ENCODE measurements around the gene IFT22.
"Not testable (repeated sequence)": the region's sequence is repeated elsewhere in the genome, so short reads cannot be mapped to it uniquely, and the experiment has no call there.

IFT22 gene

DNA sequence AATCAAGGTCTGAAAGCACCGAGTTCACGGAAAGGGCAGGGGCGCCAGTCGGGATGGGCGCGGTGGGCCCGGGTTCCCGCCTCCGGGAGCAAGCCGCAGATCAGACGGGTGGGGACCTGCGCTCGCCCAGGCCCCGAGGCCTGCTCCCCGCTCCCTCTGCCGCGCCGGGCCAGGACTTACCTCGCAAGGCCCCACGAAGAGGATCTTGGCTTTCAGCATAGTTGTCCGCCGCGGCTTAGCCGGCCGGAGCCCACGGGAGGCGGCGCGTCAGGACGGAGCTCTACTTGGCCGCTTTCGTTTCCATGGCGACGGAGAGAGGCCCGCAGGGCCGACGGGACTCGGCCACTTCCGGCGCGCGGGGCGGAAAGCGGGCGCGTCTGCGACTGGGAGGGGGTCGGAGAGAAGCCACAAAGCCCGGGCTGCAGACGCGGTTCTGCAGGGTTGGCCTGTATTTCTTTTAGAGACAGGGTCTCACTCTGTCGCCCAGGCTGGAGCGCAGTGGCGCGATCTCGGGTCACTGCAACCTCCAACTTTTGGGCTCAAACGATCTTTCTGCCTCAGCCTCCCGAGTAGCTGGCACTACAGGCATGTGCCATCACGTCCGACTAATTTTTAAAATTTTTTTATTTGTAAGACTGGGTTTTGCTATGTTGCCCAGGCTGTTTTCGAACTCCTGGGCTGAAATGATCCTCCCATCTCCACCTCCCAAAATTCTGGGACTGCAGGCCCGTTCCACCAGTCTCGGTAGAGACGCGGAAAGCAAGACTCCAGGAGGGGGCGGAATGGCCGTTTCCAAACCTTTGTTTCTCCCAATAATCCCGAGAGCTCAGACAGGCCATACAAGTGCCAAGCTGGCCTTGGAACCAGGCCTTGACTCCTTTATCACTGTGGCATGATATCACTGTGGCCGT lies at the start of gene IFT22:
IFT22 (minus strand) TSS at position 322 of the 911 bp plus-strand sequence; CDS start at position 219, 103 bp downstream.
- Histone ChIP-seq H3K4me3 (peak within 1 kb of the TSS; percentile 67 to 84 (median 77)), H3K27ac (peak within 1 kb of the TSS in 20 of 21 experiments; percentile 28 to 90 (median 74))

DNA sequence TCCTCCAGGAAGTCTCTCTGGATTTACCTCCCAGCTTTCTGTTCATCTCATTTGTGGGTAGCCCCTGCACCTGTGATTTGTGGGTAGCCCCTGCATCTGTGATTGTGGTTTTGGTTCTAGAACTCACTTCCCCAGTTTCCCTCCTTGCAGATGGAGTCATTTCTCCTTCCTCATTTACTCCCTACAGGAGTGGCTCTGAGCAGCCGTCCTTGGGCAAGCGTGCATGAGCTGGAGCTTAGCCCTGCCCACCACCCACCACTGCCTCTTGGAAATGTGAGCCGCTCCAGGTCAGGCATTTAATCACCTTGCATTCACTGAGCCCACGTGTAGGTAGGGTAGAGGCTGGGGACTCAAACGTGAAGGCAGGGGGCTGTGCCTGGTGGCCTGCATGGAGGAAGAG lies 49.2 kb upstream of the IFT22 start:
- no peak overlapping the region for H3K4me3 ChIP-seq
- H3K27ac ChIP-seq: no peak overlapping the region

DNA sequence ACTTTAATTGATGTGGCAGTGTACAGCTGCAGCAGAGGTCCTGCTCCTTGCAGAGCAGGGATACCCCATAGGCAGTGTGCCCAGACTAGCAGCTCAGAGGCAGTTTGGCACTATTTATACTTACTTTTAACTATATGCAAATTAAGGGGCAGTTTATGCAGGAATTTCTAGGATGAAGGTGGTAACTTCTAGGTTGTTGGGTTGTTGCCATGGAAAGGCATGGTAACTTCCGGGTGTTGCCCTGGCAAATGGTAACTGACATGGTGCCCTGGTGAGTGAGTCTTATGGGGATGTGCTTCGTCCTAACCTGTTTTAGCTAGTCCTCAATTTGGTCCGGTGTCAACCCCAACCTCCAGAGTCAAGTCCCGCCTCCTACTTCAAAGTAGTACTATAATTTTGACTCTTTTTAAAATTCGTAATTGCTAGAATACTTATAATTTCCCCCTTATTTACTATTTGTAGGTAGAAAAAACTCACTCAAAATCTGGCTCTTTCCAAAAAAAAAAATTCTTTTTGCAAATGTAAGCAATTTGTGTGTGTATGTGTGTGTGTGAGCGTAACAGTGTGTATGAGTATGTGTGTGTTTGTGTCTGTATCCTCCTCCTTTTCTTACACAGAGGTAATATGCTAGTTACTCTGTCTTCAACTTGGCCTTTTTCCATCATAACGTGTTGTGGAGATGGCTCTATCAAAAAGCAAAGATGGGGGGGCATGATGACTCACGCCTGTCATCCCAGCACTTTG lies 47.0 kb upstream of the IFT22 start:
- no peak overlapping the region for H3K4me3 ChIP-seq
- H3K27ac ChIP-seq: no peak overlapping the region

DNA sequence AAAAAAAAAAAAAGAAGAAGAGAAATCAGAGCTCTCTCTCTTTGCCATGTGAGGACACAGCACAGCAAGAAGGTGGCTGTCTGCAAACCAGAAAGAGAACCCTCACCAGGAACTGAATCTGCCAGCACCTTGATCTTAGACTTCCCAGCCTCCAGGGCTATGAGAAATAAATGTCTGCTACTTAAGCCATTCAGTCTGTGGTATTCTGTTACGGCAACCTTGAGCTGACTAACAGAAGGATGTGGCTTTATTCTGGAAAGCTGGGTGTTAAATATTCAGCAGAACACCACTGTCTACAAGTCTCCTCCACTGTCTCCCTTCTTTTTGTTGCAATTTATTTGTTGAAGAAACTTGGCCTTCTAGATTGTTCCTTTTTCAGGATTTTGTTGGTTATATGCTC lies 46.1 kb upstream of the IFT22 start:
- no peak overlapping the region for H3K4me3 ChIP-seq
- no peak overlapping the region for H3K27ac ChIP-seq

DNA sequence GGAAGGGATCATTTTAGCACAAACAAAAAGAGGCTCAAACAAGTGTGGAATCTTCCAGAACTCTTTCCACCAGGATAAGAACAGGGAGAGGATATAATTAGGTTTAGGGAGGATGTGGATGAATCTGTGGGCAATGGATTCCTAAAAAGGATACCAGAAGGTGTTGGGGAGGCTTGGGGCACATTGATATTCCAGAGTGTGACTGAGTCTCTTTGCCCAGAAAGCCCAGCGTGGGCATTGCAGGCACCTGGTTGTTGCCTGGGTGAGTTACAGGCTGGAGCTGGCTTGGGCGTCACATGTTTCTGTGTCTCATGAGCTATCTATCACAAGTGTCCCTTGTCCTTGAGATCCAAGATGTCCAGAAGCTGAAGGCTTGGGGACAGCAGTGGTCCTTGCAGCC lies 44.3 kb upstream of the IFT22 start:
- Histone ChIP-seq H3K4me3 (no peak overlapping the region), H3K27ac (no peak overlapping the region)

DNA sequence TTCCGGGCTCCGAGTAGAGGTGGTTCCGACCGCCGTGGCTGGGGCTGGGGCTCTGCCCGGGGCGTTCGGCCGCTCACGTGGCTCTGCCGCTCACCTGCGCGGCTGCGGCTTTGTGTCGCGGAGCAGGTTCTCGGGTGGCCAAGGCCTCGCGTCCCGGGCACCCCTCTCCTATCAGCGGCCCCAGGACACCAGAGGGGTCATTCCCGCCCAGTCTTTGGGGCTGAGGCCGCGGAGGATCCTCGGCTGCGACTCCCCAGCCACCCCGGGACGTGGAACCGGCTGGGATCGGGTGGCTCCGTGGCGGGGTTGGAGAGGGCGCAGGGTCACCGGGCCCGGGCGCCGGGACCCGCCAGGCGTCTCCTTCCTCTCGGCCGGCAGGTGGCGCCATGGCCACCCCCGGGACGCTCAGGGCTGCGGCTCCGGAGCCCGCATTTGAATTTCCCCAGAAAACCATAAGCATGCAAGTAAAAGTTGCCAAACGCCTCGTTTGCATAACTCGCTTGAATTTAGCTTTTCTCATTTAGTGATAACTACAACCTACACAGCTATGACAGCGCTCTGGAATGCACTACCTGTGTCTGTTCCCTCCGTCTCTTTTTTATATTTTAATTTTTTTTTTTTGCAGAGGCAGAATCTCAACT lies 42.2 kb upstream of the IFT22 start:
- H3K4me3 ChIP-seq: peak overlapping the region in 6 of 7 experiments; percentile 10 to 39 (median 16)
- no peak overlapping the region for H3K27ac ChIP-seq

DNA sequence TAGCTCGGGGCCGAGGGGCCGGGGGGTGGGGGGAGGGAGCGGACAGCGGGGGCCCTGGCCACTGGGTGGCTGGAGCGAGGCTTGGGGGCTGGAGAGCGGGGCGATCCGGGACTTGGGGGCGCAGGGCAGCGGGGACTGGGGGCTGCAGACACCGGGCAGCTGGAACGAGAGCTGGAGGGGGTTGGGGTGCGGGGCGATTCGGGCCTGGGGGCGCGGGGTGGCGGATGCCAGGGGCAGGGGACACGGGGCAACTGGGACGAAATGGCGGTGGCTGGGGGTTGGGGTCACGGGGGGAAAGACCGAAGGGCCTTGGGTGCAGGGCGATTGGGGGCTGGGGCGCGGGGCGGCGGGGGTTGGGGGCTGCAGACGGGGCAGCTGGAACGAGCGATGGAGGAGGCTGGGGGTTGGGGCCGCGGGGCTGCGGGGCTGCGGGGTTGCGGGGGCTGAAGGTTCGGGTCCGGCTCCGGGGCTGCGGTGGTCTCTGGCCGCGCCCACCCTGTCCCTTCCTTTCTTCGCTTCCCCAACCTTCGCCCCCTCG lies 41.7 kb upstream of the IFT22 start:
- H3K4me3 ChIP-seq: peak overlapping the region in 6 of 7 experiments; percentile 10 to 39 (median 16)

DNA sequence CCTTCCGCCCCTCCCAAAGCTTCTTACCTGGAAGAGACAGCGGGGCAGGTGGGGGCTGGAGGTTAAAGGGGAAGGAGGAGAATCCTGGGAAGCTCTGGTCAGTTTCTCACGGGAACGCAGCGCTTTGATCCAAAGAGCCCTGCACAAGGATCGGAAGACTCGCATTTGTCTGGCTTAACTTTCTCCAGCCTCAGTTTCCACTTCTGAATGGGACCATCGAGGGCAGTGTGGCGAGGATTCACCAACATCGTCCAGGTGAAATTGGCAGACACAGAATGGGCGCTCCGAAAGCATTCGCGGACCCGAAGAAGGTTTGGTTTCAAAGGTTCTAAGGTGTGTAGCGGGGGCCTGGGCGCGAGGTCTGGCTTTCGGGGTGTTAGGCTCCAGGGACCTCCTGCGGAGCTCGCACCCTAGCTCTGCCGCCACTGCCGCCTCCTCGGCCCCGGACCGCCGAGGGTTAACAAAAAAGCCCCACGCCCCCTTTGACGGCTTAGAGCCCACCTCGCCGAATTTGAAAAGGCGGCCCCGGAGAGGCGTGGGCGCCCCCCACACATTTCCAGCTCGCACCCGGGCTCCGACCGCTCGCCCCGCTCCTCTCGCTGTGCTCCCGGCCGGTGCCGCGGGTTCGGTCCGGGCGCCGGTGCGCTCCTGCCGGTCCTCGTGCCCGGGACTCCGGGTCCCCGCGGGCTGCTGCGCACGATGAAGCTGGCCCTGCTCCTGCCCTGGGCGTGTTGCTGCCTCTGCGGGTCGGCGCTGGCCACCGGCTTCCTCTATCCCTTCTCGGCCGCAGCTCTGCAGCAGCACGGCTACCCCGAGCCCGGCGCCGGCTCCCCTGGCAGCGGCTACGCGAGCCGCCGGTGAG lies 41.0 kb upstream of the IFT22 start, which contains the start of gene COL26A1:
COL26A1 (plus strand) TSS at position 542 of the 862 bp plus-strand sequence; CDS start at position 700, 158 bp downstream.
- Histone ChIP-seq H3K27ac (no peak within 1 kb of the TSS), H3K4me3 (peak within 1 kb of the TSS in 6 of 7 experiments; percentile 10 to 39 (median 16))

More for the DNA sequence above, 41.7 kb upstream of the IFT22 start:
- no peak overlapping the region for H3K27ac ChIP-seq

DNA sequence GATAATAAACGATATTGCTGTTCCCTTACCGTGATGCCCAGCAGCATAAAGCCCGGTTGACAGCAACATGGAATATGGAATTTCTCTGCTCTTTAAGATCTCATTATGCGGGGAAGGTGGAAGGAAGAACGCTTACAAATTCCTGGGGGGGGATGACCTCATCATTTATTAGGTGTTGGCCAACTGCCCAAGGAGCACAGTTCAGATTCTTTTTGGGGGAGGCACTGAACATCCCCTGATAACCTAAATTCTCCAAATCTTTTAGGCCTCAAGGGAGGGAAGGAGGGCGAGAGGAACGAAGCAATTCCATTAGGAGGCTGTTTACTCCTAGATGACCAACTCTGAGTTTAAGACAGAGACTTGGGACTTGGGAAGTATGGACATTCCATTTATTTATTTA lies 35.8 kb upstream of the IFT22 start:
- Histone ChIP-seq H3K27ac (no peak overlapping the region), H3K4me3 (no peak overlapping the region)

DNA sequence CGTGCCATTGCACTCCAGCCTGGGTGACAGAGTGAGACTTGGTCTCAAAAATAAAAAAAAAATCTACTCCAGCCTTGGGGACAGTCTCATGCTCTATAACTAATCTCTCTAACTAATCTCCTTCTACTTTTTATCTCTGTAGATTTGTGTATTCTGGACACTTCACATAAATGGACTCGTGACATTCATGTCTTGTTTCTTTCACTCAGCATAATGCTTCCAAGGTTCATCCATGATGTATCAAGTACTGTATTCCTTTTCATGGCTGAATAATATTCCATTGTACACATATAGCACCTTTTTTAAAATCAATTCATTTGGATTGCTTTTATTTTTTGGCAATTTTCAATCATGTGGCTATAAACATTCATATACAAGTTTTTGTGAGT lies 31.3 kb upstream of the IFT22 start:
- Histone ChIP-seq H3K4me3 (no peak overlapping the region), H3K27ac (no peak overlapping the region)

DNA sequence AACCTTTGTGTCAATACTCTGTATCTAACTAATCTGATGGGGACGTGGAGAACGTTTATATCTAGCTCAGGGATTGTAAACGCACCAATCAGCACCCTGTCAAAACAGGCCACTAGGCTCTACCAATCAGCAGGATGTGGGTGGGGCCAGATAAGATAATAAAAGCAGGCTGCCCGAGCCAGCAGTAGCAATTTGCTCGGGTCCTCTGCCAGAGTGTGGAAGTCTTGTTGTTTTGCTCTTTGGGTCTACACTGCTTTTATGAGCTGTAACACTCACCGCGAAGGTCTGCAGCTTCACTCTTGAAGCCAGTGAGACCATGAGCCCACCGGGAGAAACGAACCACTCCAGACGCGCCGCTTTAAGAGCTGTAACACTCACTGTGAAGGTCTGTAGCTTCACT lies 27.7 kb upstream of the IFT22 start:
- H3K4me3 ChIP-seq: not testable (repeated sequence)

DNA sequence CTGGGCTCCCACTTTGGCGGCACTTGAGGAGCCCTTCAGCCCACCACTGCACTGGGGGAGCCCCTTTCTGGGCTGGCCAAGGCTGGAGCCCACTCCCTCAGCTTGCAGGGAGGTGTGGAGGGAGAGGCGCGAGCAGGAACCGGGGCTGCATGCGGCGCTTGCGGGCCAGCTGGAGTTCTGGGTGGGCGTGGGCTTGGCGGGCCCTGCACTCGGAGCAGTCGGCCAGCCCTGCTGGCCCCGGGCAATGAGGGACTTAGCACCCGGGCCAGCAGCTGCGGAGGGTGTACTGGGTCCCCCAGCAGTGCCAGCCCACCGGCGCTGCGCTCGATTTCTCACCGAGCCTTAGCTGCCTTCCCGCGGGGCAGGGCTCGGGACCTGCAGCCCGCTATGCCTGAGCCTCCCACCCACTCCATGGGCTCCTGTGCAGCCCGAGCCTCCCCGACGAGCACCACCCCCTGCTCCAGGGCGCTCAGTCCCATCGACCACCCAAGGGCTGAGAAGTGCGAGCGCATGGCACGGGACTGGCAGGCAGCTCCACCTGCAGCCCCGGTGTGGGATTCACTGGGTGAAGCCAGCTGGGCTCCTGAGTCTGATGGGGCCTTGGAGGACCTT lies 26.9 kb upstream of the IFT22 start:
- H3K27ac ChIP-seq, H3K4me3 ChIP-seq: not testable (repeated sequence)

More for the DNA sequence above, 27.7 kb upstream of the IFT22 start:
- H3K27ac ChIP-seq: not testable (repeated sequence)

DNA sequence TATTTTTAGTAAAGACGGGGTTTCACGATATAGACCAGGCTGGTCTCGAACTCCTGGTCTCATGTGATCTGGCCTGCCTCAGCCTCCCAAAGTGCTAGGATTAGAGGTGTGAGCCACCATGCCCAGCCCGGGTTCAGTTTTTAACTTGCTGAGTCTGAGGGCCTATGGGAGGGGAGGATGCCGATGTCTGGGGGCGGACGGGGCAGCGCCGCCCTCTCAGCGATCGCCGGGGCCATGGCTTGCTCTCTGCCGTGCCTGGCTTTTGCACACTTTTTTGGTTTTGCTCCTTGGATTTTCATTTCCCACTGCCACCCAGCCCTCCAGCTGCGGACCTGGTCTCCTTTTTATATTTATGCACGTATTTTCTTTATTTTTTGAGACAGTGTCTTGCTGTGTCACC lies 25.9 kb upstream of the IFT22 start:
- Histone ChIP-seq H3K27ac (no peak overlapping the region), H3K4me3 (no peak overlapping the region)

DNA sequence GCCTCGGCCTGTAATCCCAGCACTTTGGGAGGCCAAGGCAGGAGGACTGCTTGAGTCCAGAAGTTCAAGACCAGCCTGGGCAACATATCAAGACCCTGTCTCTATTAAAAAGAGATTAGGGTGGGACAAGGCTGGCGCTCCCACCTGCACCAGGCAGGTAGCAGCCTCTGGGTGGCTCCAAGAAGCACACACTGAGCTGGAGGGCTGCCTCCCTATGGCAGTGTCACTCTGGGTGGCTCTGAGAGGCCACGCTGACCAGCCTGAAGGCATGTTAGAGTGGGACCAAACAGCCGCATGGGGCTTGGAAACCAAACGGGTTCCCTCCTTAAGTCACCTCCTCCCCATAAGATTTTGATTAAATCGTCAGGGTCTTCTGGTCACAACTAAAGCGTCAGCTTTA lies 21.3 kb upstream of the IFT22 start:
- Histone ChIP-seq H3K4me3 (no peak overlapping the region), H3K27ac (no peak overlapping the region)

DNA sequence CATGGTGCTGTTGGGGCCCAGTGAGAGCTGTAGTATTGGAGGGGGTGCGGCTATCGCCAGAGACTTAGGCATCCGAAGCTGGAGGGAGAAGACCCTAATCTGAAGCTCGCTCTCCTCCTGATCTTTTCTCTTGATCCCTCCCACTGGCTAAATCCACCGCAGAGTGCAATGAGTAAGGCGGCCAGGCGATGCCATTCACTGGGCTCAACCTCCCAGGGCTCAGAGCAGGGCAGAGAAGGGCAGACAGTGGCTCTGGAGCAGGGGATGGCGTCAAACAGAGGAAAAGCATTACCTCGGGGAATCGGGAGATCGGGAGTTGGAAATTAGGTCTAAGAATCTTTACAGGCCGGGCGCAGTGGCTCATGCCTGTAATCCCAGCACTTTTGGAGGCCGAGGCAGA lies 18.8 kb upstream of the IFT22 start:
- no peak overlapping the region for H3K27ac ChIP-seq
- no peak overlapping the region for H3K4me3 ChIP-seq

DNA sequence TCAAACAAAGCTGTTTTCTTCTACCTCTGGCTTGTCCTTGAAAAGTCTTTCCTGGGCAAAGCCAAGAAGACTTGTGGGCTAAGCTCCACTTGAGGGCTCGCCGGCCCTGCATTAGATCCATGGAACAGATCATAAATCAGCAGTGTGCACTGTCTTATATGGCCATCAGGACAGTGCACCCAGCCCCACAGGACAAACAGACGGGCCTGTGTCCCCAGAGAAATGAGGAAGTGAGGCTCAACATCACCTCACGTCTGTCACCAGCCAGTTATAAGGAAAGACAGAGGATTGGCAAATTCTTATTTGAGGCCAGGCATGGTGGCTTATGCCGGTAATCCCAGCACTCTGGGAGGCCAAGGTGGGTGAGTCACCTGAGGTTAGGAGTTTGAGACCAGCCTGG lies 12.3 kb upstream of the IFT22 start:
- Histone ChIP-seq H3K4me3 (no peak overlapping the region), H3K27ac (no peak overlapping the region)

DNA sequence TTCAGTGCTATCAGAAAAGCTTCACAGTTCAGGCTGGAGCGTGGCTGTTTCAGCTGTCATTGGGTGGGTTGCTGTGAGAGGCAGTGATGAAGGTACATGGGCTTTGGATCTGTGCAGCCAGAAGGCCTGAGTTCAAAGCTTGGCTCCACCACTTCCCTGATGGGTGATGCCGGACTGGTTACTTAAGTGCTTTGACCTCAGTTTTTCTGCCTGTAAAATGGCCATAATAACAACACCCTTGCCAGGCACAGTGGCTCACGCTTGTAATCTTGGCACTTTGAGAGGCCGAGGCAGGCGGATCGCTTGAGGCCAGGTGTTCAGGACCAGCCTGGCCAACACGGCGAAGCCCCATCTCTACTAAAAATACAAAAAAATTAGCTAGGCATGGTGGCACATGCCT lies 10.4 kb upstream of the IFT22 start:
- H3K4me3 ChIP-seq: no peak overlapping the region
- no peak overlapping the region for H3K27ac ChIP-seq

DNA sequence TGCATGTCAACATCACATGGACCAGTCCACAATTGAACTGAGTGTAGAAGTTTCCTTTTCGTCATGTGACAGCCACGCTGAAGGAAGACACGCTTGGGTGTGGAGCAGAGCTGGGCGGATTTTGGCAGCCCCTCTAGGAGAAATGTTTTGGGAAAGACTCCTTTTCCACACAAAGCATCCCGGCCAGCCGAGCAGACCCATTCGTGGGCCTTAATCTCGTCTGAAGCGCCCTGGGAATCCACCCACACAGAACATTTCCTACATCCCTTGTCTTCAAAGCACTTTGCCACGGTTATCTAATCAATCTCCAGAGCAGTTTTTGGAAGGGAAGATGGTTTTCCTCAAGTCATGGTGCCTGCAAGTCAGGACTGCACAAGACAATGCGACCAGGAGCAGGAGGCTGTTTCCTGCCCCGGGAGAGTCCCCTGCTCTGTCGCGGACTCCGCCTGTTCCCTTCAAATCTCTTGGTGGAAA lies 8.4 kb upstream of the IFT22 start:
- Histone ChIP-seq H3K4me3 (no peak overlapping the region), H3K27ac (no peak overlapping the region)

DNA sequence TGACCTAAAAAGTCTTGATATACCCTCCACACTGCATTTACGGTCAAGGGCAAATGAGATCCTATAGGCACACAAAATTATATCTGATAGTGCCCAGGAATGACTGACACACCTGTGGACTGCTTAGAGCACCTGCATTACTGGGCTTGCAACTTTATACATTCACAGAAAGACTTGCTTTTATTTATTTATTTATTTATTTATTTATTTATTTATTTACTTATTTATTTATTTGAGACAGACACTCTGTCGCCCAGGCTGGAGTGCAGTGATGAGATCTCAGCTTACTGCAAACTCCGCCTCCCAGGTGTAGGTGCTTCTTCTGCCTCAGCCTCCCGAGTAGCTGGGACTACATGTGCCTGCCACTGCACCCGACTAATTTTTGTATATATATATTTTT lies 6.5 kb upstream of the IFT22 start:
- no peak overlapping the region for H3K4me3 ChIP-seq
- H3K27ac ChIP-seq: no peak overlapping the region
